ENCODE results near the gene RANBP1. TPM values are rescaled to one million over a fixed set of nuclear protein-coding genes. Genes with fewer than 3 reads are reported as not detected.

RANBP1 gene
- total and polyA plus RNA-seq, 9 of the 15 experiments (the other 6 are each of a cell fraction or from before 2014, with no cell fraction given), result 162 to 2,891 (median 1,289) TPM

DNA sequence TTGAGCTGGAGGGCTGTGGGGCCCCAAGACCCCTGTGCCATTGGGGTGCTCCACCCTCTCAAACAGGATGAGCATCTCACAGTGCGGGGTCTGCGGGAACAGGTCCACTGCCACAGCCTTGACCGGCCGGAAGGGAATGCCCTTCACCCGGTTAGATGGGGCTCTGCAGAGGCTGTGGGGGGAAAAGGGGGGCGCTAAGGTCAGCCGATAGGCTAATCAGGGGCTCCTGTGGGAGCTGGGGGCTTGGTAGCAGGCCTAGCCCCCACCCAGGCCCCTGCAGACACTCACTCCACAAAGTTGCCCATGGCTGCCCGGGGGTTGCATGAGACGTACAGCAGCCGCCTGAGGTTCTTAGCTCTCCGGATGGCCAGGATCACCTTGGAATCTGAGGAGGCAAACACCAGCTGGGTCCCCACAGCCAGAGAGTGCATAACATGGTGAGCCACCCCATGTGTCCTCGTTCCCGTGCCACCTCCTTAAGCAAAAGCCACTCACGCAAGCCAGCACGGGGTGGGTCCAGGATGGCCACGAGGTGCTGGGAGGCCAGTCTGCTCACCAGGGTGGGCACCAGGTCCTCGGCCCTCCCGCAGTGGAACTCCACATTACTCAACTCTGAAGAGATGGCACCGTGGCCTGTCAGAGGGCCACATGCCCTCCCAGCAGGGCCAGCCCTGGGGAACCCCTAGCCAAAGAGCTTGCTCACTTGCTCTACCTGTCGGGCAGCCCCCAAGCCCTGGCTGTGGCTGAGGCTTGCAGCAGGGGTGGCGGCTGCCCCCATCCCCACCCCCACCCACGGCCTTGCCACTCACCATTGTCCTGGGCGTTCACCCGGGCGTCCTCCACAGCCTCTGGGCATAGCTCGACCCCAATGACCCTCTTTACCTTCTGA lies 3.0 kb upstream of the RANBP1 start (continued):
- TF ChIP-seq REST (IDR thresholded peaks at IDR 0.05; ENCODE audit: borderline replicate concordance), result no peak
- TF ChIP-seq REST (CRISPR knock-in tag; IDR thresholded peaks at IDR 0.05; ENCODE audit: low read depth), result 0 out of 2 replicates have a peak, but pooled peaks have one; percentile 26
- TF ChIP-seq, protein P1, sequence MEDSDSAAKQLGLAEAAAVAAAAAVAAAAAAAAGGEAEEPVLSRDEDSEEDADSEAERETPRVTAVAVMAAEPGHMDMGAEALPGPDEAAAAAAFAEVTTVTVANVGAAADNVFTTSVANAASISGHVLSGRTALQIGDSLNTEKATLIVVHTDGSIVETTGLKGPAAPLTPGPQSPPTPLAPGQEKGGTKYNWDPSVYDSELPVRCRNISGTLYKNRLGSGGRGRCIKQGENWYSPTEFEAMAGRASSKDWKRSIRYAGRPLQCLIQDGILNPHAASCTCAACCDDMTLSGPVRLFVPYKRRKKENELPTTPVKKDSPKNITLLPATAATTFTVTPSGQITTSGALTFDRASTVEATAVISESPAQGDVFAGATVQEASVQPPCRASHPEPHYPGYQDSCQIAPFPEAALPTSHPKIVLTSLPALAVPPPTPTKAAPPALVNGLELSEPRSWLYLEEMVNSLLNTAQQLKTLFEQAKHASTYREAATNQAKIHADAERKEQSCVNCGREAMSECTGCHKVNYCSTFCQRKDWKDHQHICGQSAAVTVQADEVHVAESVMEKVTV (CRISPR knock-in tag; IDR thresholded peaks at IDR 0.05), result no peak
- TF ChIP-seq SRSF9 (IDR thresholded peaks at IDR 0.05; ENCODE audit: borderline replicate concordance, low read depth, low read length), result no peak
- no peak for TF ChIP-seq CBX8 (IDR thresholded peaks at IDR 0.05; ENCODE audit: borderline replicate concordance, extremely low read depth, low read depth, low read length, poor library complexity, severe bottlenecking)
- no peak for TF ChIP-seq RREB1 (CRISPR knock-in tag; IDR thresholded peaks at IDR 0.05)
- no peak for TF ChIP-seq ZBTB9 (CRISPR knock-in tag; IDR thresholded peaks at IDR 0.05)
- no peak for TF ChIP-seq MCM3 (IDR thresholded peaks at IDR 0.05)

Measured in K562 (cell line).